ENCODE data around the gene CDC42SE2. TPM values are rescaled to one million over a fixed set of nuclear protein-coding genes. Genes with fewer than 3 reads are reported as not detected.

Gene CDC42SE2

DNA sequence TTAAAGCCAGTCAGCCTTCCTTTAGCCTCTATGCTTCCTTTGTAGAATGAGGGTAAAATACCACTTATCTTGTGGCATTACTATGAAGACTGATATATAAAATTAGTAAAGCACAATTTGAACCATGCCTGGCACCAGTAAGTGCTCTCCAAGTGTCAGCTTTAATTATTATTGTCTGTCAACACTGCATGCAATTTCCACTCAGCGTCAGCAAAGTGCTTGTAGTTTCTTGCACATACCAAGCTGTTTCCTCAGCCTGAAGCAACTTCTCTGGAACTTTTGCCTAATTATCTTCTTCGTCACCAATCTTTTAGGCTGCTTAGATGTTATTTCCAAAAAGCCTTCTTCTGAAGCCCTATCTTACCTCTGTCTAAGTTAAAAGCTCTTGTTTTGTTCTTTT lies 177.3 kb downstream of the CDC42SE2 start:
- no peak overlapping the region for H3K14ac ChIP-seq (ENCODE audit: low read length)
- H3K4me3 ChIP-seq (ENCODE audit: low read length in 2 of 2) = no peak overlapping the region
- H2BK5ac ChIP-seq (ENCODE audit: low read length) = no peak overlapping the region
- H3K4ac ChIP-seq (ENCODE audit: low read length) = no peak overlapping the region
- H3K79me1 ChIP-seq (ENCODE audit: low read depth, low read length) = no peaks in the 10 kb centered on the region
- H3K4me2 ChIP-seq (ENCODE audit: insufficient read depth, low read length, poor library complexity, severe bottlenecking) = no peak overlapping the region
- no peak overlapping the region for H4K91ac ChIP-seq (ENCODE audit: low read depth, low read length, poor library complexity)
- H2AK5ac ChIP-seq (ENCODE audit: low read depth, low read length) = no peak overlapping the region
- no peaks in the 10 kb centered on the region for H3K27me3 ChIP-seq (ENCODE audit: control insufficient read depth in 3 of 3, insufficient read depth in 3 of 3, low read depth in 1 of 3, low read length in 3 of 3)
- no peak overlapping the region for H3K18ac ChIP-seq (ENCODE audit: low read length)
- no peak overlapping the region for H3K9ac ChIP-seq (ENCODE audit: low read depth, low read length, poor library complexity)
- peaks cover 3 to 92% of the 10 kb centered on the region in 2 donors for H3K36me3 ChIP-seq (replicated peaks in 1 of 2; ENCODE audit: control insufficient read depth in 2 of 2, insufficient read depth in 2 of 2, low read length in 2 of 2)
- H2BK15ac ChIP-seq (ENCODE audit: low read length) = no peak overlapping the region
- no peak overlapping the region for H3K23ac ChIP-seq (ENCODE audit: low read depth, low read length, poor library complexity)
- H2AFZ ChIP-seq (ENCODE audit: low read length) = no peak overlapping the region
- H3K9me3 ChIP-seq (replicated peaks in 1 of 2; ENCODE audit: control insufficient read depth in 2 of 2, insufficient read depth in 1 of 2, low read depth in 1 of 2, low read length in 2 of 2) = no peaks in the 10 kb centered on the region
- H3K27ac ChIP-seq (replicated peaks; ENCODE audit: low read length) = no peak overlapping the region
- no peak overlapping the region for H2BK120ac ChIP-seq (ENCODE audit: low read depth, low read length)
- H4K8ac ChIP-seq (ENCODE audit: low read depth, low read length) = no peak overlapping the region
- no peak overlapping the region for H2BK12ac ChIP-seq (ENCODE audit: low read length)
- no peak for DNase-seq (ENCODE audit: low spot score)
- no peaks in the 10 kb centered on the region for H3K4me1 ChIP-seq (ENCODE audit: control insufficient read depth in 2 of 2, insufficient read depth in 1 of 2, low read depth in 1 of 2, low read length in 2 of 2)
- no CpG with 5 or more reads among the region's 2 CpGs for whole genome bisulfite sequencing, 2 donors (ENCODE audit: extremely low coverage in 2 of 2, insufficient read length in 2 of 2, insufficient replicate concordance in 1 of 2)

Small RNAs within 50 kb of the gene (small RNA-seq; reads per million reads assigned to genes)
- gene AC004777.1 (ENCODE audit: insufficient read depth) (not detected), gene RF02271 (ENCODE audit: insufficient read depth) (not detected)
